Type B pancreatic cell (in vitro differentiated cells): Measurements from ENCODE around the gene ARHGAP15. TPM values are rescaled to one million over a fixed set of nuclear protein-coding genes. Genes with fewer than 3 reads are reported as not detected.

Experiments used
- DNase-seq: peaks from one replicate; pipeline ENCODE4 v3.0.0; 2021; ENCODE audit warnings: mixed read lengths; ENCODE audit not compliant: unreplicated experiment; ENCODE audit errors: extremely low spot score
- H3K27ac Mint-ChIP-seq: 2 replicates; pipeline ENCODE4 v1.8.0; 2021; ENCODE audit warnings: mild to moderate bottlenecking, mixed read lengths
- H3K27me3 Mint-ChIP-seq: 2 replicates; pipeline ENCODE4 v1.8.0; 2021; ENCODE audit warnings: mixed read lengths
- H3K36me3 Mint-ChIP-seq: 2 replicates; pipeline ENCODE4 v1.8.0; 2021; ENCODE audit warnings: mixed read lengths
- H3K4me1 Mint-ChIP-seq: one replicate; pipeline ENCODE4 v1.8.0; 2021; ENCODE audit warnings: mixed read lengths; ENCODE audit not compliant: unreplicated experiment
- H3K4me3 Mint-ChIP-seq: 2 replicates; pipeline ENCODE4 v1.8.0; 2021; ENCODE audit warnings: mild to moderate bottlenecking, mixed read lengths
- H3K9me3 Mint-ChIP-seq: 2 replicates; pipeline ENCODE4 v1.8.0; 2021; ENCODE audit warnings: mixed read lengths
- total RNA-seq: library from RNA; stranded (reverse); gene quantifications from 2 replicates; pipeline ENCODE4 v1.2.1, GENCODE V29; 2021; ENCODE audit warnings: low replicate concordance
- TF ChIP-seq, protein P1 (sequence below): fragments of 200-600 bp; sonication (generic); conservative IDR thresholded peaks from 2 replicates; pipeline ENCODE4 v1.5.0; 2021; ENCODE audit warnings: antibody characterized with exemption, mild to moderate bottlenecking

Gene ARHGAP15
- total RNA-seq, 1 donor from 2014 or later: not detected

DNA sequence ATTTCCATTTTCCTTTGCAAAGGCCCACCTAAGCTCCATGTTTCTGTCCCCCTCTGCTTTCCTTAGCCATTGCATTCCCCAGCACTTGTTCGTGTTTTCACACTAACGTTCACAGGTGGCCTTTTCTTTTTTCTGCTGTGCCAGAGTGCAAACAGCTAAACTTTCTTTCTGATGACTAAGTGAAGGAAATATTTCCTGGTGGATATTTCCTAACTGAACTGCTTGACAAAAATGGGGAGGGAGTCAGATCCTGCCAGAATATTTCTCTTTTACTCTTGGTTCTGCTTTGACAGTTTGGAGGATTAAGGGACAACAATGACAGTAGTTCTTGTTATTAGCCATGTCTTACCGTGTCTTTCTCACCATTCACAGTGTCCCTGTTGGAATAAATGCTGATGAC lies 344.0 kb downstream of the ARHGAP15 start:
- Mint-ChIP-seq H3K4me3 (no peak overlapping the region), H3K9me3 (no peaks in the 10 kb centered on the region), H3K27ac (no peak overlapping the region), H3K4me1 (peaks cover 5% of the 10 kb centered on the region), H3K27me3 (peaks cover 10% of the 10 kb centered on the region), H3K36me3 (no peaks in the 10 kb centered on the region)
- DNase-seq: no peak
- TF ChIP-seq, protein P1, sequence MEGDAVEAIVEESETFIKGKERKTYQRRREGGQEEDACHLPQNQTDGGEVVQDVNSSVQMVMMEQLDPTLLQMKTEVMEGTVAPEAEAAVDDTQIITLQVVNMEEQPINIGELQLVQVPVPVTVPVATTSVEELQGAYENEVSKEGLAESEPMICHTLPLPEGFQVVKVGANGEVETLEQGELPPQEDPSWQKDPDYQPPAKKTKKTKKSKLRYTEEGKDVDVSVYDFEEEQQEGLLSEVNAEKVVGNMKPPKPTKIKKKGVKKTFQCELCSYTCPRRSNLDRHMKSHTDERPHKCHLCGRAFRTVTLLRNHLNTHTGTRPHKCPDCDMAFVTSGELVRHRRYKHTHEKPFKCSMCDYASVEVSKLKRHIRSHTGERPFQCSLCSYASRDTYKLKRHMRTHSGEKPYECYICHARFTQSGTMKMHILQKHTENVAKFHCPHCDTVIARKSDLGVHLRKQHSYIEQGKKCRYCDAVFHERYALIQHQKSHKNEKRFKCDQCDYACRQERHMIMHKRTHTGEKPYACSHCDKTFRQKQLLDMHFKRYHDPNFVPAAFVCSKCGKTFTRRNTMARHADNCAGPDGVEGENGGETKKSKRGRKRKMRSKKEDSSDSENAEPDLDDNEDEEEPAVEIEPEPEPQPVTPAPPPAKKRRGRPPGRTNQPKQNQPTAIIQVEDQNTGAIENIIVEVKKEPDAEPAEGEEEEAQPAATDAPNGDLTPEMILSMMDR: no peak

DNA sequence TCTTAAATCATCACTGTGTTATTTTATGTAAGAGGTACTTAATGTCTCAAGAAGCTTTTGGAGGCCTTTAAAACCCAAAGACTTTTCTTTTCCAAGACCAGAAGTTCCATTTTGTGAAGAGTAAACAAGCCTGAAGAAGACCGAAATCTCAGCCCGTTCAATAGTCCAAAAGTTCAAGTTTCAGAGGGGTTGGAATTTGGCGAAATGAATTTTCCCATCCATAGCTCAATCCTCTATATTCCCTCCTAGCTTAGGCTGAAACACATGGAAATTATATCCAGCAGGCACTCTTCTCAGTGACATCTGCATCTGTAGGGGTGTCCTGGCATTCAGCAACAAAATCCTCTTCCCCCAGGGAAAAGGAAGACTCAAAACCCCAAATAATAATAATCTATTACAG lies 344.6 kb downstream of the ARHGAP15 start:
- H3K4me3 Mint-ChIP-seq: no peak overlapping the region
- no peak for DNase-seq
- TF ChIP-seq, protein P1: no peak
- H3K9me3 Mint-ChIP-seq: no peaks in the 10 kb centered on the region
- peaks cover 5% of the 10 kb centered on the region for H3K4me1 Mint-ChIP-seq
- H3K27me3 Mint-ChIP-seq: peaks cover 13% of the 10 kb centered on the region
- H3K27ac Mint-ChIP-seq: no peak overlapping the region
- H3K36me3 Mint-ChIP-seq: no peaks in the 10 kb centered on the region

DNA sequence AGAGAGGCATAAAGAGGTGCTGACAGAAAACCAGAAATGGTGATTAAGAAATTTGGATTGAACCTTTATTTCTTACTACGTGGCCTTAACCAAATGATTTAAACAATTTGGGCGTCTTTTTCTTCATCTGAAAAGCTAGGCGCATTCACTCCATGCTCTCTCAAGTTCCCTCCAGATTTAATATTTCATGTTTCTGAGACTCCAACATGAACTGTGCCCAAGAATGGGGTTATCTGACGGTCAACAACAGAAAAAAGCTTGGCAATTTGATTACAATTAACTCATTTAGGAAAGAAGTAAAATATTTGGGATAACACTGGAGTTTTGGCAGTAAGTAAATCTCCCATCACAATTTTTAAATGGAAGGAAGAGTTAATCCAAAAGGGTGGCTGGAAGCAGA lies 345.4 kb downstream of the ARHGAP15 start:
- TF ChIP-seq, protein P1: no peak
- no peak overlapping the region for H3K27ac Mint-ChIP-seq
- peaks cover 5% of the 10 kb centered on the region for H3K4me1 Mint-ChIP-seq
- H3K27me3 Mint-ChIP-seq: peaks cover 15% of the 10 kb centered on the region
- no peaks in the 10 kb centered on the region for H3K36me3 Mint-ChIP-seq
- H3K9me3 Mint-ChIP-seq: no peaks in the 10 kb centered on the region
- DNase-seq: no peak
- H3K4me3 Mint-ChIP-seq: no peak overlapping the region

DNA sequence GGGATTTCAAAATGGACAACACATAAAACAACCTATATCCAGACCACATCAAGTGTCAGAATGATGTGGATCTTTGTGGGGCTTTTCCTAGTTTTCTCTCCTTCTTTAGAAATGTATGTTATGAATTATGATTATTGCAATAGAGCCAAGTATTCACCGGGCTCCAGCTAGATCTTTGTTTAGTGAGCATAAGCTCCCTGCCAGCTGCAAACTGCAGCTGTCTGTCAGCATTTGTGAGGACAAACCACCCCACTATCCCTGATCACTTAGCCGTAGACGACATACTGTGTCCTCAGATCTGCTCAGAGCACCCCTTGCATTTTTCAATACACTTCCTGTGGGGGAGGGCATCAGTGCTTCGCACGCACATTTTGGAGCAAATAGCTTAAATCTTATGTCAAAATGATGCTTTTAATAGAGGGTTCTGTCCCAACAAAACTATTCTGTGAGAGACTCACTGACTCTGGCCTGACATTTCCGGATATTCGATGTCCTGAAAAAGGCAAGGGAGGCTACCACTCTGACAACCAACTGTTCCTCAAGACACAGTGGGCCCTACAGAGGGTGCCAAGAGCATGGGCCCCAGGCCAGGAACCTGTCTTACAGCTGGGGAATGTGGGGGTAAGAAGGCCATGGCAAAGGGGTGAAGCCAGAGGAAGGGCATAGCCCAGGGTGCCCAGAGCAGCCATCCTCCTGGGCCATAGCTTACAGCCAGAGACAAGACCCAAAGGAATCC lies 346.0 kb downstream of the ARHGAP15 start:
- no peaks in the 10 kb centered on the region for H3K36me3 Mint-ChIP-seq
- TF ChIP-seq, protein P1: no peak
- peaks cover 15% of the 10 kb centered on the region for H3K27me3 Mint-ChIP-seq
- H3K27ac Mint-ChIP-seq: no peak overlapping the region
- no peaks in the 10 kb centered on the region for H3K9me3 Mint-ChIP-seq
- H3K4me1 Mint-ChIP-seq: peaks cover 5% of the 10 kb centered on the region
- DNase-seq: no peak
- H3K4me3 Mint-ChIP-seq: no peak overlapping the region

DNA sequence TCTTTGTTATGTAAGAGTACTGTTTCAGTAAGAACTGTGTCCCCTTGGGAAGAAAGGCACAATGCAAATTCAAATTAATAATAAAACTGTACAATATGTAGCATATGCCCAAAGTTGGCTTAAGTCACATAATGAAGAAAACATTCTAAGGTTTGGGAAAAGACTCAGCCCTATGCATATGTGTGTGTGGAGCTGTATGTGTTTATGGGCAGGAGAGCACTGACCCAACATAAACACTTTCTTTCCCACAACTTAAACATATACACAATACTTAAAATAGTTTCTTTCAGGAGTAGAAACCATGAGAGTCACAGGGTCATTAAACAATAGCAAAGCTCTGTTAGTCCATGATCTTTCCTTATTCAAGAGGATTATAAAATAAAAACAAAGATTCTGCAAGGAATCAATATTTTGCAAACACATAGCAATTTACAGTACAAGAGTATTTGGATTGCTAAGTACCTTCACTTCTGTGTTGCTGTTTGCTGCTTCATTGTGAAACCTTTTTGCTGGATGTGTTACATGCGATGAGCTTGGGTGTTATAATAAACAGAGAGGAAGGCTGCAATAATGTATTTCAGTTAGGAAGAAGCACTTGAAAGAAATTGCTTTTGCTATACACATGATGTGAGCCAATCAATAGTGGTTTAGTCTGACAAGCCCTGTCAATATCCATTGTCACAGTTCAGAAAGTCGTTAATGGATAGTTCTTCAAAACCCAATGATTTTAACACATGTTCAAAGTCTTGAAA lies 347.3 kb downstream of the ARHGAP15 start:
- no peak for DNase-seq
- Mint-ChIP-seq H3K27ac (no peak overlapping the region), H3K9me3 (no peaks in the 10 kb centered on the region), H3K4me1 (peaks cover 16% of the 10 kb centered on the region), H3K4me3 (no peak overlapping the region), H3K27me3 (peaks cover 15% of the 10 kb centered on the region), H3K36me3 (no peaks in the 10 kb centered on the region)
- TF ChIP-seq, protein P1: no peak
